ENCODE data around the gene ADAM21.

Gene ADAM21

DNA sequence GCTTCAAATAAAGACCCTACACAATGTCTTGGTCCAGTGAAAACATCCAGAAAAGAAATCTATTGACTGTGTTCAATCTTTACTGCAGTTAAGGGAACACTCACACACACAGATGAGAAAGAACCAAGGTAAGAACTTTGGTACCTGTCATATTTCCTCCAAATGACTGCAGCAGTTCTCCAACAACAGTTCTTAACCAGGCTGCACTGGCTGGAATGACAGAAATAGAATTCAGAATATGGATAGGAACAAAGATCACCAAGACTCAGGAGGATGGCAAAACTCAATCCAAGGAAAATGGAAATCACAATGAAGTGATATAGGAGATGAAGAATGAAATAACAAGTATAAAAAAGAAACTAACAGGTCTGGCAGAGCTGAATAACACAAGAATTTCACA lies 46.2 kb downstream of the ADAM21 start:
- no peak for DNase-seq (ENCODE audit: low read depth)
- TF ChIP-seq, protein P1, sequence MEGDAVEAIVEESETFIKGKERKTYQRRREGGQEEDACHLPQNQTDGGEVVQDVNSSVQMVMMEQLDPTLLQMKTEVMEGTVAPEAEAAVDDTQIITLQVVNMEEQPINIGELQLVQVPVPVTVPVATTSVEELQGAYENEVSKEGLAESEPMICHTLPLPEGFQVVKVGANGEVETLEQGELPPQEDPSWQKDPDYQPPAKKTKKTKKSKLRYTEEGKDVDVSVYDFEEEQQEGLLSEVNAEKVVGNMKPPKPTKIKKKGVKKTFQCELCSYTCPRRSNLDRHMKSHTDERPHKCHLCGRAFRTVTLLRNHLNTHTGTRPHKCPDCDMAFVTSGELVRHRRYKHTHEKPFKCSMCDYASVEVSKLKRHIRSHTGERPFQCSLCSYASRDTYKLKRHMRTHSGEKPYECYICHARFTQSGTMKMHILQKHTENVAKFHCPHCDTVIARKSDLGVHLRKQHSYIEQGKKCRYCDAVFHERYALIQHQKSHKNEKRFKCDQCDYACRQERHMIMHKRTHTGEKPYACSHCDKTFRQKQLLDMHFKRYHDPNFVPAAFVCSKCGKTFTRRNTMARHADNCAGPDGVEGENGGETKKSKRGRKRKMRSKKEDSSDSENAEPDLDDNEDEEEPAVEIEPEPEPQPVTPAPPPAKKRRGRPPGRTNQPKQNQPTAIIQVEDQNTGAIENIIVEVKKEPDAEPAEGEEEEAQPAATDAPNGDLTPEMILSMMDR (IDR thresholded peaks at IDR 0.05; ENCODE audit: low read depth, low read length, missing control alignments): no peak
- no peak overlapping the region for H3K4me3 ChIP-seq (ENCODE audit: low read depth, low read length)

Data from GM12864 (cell line).